Cardiac muscle cell (in vitro differentiated cells and primary cell): ENCODE results near the gene NETO1. TPM values are rescaled to one million over a fixed set of nuclear protein-coding genes. Genes with fewer than 3 reads are reported as not detected.

ENCODE experiments used
- DNase-seq, 2 donors: peaks; one replicate each; pipeline versions ENCODE4 v3.0.0 to v3.0.0-alpha.2; 2010 to 2017; ENCODE audit warnings: low read depth in 1 of 2, low spot score in 1 of 2
- H3K27ac ChIP-seq: fragments of 200-600 bp; sonication (generic); 2 replicates; pipeline ENCODE4 v1.5.1; 2016
- H3K27me3 ChIP-seq: fragments of 200-600 bp; sonication (generic); 2 replicates; pipeline ENCODE4 v1.6.0; 2016; ENCODE audit warnings: control low read depth
- H3K36me3 ChIP-seq: fragments of 200-600 bp; sonication (generic); 2 replicates; pipeline ENCODE4 v1.5.1; 2016; ENCODE audit warnings: control low read depth
- H3K4me1 ChIP-seq: fragments of 200-600 bp; sonication (generic); 2 replicates; pipeline ENCODE4 v1.8.1; 2017; ENCODE audit warnings: low read depth, mild to moderate bottlenecking, mixed run types
- H3K4me3 ChIP-seq: fragments of 200-600 bp; sonication (generic); 2 replicates; pipeline ENCODE4 v1.5.1; 2016; ENCODE audit warnings: mild to moderate bottlenecking
- H3K9me3 ChIP-seq: fragments of 200-600 bp; sonication (generic); 2 replicates; pipeline ENCODE4 v1.5.1; 2017; ENCODE audit warnings: low read depth, mild to moderate bottlenecking, control low read depth
- polyA plus RNA-seq: library from polyadenylated mRNA; unstranded; fragments of >200 nt; fragmentation: Nextera tagmentation; extraction: Ambion mirVana; gene quantifications from 2 replicates; pipeline ENCODE4 v1.2.1, GENCODE V29; 2016
- total RNA-seq: library from RNA; depleted of rRNA; stranded (reverse); fragments of >200 nt; gene quantifications from 2 replicates; pipeline ENCODE4 v1.2.3, GENCODE V29; 2016
- TF ChIP-seq, protein P1 (sequence below): IDR thresholded peaks from 2 replicates; pipeline ENCODE4 v1.5.1; 2012; ENCODE audit warnings: low read depth, mild to moderate bottlenecking, low read length

Gene NETO1
- total and polyA plus RNA-seq, 2 experiments from 2014 or later: 2.8 to 3.6 TPM

DNA sequence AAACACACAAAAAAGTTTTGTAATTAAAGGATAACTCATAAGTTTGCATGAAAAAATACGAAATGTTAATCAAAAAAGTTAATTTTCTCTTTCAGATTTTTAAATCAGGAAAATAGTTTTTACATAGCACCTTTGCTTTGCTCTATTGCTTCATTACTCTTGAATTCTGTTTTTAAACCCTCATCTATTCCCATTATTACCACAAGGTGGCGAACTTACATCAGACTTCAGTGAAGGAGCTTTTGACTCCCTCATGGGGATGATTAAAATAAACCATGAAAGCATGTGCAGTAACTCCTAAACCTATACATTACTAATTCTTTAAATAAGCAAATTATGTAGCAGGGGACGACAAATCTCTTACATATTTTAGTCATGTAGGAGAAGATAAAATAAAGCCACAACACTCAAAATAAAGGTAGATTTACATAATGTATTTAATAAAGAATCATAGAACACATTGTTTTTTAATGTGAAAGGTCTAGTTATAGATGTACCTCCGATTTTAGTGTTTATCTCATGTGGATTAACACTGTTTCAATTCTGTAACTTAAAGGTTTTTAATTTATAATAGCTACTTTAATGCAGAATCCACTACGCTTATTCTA lies 105.2 kb downstream of the NETO1 start:
- DNase-seq: peak; percentile 69 to 72
- Histone ChIP-seq H3K36me3 (no peaks in the 10 kb centered on the region), H3K9me3 (no peaks in the 10 kb centered on the region), H3K27ac (no peak overlapping the region), H3K27me3 (no peaks in the 10 kb centered on the region), H3K4me3 (no peak overlapping the region), H3K4me1 (no peaks in the 10 kb centered on the region)
- TF ChIP-seq, protein P1, sequence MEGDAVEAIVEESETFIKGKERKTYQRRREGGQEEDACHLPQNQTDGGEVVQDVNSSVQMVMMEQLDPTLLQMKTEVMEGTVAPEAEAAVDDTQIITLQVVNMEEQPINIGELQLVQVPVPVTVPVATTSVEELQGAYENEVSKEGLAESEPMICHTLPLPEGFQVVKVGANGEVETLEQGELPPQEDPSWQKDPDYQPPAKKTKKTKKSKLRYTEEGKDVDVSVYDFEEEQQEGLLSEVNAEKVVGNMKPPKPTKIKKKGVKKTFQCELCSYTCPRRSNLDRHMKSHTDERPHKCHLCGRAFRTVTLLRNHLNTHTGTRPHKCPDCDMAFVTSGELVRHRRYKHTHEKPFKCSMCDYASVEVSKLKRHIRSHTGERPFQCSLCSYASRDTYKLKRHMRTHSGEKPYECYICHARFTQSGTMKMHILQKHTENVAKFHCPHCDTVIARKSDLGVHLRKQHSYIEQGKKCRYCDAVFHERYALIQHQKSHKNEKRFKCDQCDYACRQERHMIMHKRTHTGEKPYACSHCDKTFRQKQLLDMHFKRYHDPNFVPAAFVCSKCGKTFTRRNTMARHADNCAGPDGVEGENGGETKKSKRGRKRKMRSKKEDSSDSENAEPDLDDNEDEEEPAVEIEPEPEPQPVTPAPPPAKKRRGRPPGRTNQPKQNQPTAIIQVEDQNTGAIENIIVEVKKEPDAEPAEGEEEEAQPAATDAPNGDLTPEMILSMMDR: peak; percentile 61

DNA sequence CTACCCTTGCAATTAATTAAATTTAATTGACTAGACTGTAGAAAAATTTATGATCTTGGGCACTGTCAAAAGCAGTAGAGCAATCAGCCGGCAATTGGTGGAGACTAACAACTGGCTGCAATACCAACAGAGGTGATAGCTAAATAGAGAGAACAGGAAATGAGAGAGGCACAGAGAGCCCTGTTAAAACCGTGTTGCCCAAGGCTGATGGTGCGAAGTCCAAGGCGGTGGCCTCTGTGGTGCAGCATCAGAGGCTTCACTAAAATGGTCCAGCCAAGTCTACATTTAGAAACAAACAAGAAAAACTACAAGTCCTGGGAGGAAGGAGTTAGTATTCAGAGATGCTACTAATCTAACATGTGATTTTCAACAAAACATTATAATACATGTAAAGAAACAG lies 115.6 kb downstream of the NETO1 start:
- H3K27ac ChIP-seq: no peak overlapping the region
- TF ChIP-seq, protein P1: no peak
- H3K4me3 ChIP-seq: no peak overlapping the region
- no peaks in the 10 kb centered on the region for H3K36me3 ChIP-seq
- no peaks in the 10 kb centered on the region for H3K4me1 ChIP-seq
- H3K27me3 ChIP-seq: no peaks in the 10 kb centered on the region
- H3K9me3 ChIP-seq: no peaks in the 10 kb centered on the region
- DNase-seq: no peak

DNA sequence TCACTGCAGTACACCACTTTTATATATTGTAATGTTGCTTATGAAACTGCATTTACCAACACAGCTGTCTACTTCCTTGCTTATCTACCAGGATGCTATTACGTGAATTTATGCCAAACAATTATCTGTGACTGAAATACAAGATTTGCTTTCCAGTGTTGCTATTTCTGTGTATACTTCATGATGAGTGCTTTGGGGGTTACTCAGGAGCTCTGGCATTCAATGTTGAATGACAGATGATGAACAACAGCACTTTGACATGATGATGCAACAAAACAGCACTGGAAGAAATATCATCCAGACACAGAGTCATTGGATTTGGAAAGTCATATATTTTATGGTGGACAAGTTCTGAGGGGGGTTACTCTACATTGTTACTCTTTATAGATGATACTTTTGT lies 125.8 kb downstream of the NETO1 start:
- TF ChIP-seq, protein P1: no peak

DNA sequence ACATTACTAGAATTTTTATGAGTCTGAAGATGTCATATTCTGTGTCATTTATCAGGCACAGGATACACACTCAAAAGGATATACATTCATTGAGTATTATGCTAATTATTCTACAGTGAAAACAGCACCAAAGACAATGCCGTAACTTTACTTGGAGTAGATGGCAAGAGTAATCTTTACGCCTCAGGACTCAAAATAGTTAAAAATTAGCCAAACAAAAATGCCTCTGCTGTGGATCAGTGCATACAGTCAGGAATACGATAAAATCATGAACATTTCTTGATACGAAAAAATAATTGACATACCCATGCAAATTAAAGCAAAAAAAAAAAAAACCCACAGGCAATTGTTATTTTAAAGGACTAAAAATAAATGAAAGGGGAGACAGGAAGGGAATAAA lies 129.7 kb downstream of the NETO1 start:
- Histone ChIP-seq H3K27me3 (no peaks in the 10 kb centered on the region), H3K9me3 (no peaks in the 10 kb centered on the region), H3K36me3 (no peaks in the 10 kb centered on the region), H3K4me1 (peaks cover 7% of the 10 kb centered on the region), H3K27ac (no peak overlapping the region), H3K4me3 (no peak overlapping the region)
- TF ChIP-seq, protein P1: no peak
- DNase-seq: no peak

More for the DNA sequence above, 125.8 kb downstream of the NETO1 start:
- H3K4me1 ChIP-seq: peaks cover 7% of the 10 kb centered on the region
- no peaks in the 10 kb centered on the region for H3K27me3 ChIP-seq
- no peak overlapping the region for H3K27ac ChIP-seq
- no peaks in the 10 kb centered on the region for H3K9me3 ChIP-seq
- DNase-seq: no peak
- H3K36me3 ChIP-seq: no peaks in the 10 kb centered on the region
- no peak overlapping the region for H3K4me3 ChIP-seq

DNA sequence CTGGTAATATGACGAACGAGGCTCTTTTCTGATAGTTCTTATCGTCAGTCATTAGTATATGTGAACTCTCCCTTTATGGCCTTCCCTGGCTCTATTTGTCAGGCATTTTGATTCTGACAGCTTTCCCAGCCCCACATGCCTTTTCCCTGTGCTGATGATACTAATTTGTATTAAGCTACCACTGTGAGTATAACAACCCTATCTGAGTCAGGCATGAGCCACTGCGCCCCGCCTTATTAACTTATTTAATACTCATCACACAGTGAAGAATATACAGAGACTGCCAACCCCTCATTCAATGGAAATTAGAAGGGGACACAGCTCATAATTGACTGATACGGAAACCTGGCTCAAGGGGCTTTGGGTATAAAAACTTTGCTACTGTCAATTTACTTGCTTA lies 140.0 kb downstream of the NETO1 start:
- no peaks in the 10 kb centered on the region for H3K27me3 ChIP-seq
- DNase-seq: no peak
- no peak overlapping the region for H3K4me3 ChIP-seq
- TF ChIP-seq, protein P1: no peak
- no peaks in the 10 kb centered on the region for H3K9me3 ChIP-seq
- H3K27ac ChIP-seq: no peak overlapping the region
- no peaks in the 10 kb centered on the region for H3K4me1 ChIP-seq
- H3K36me3 ChIP-seq: no peaks in the 10 kb centered on the region
